ENCODE measurements around the gene FIZ1. TPM values are rescaled to one million over a fixed set of nuclear protein-coding genes. Genes with fewer than 3 reads are reported as not detected.
A peak's percentile ranks its signal among the peaks of the same experiment; 100 is the strongest.

The FIZ1 gene
- total and polyA plus RNA-seq, 12 donors: 4.4 to 19.7 (median 10.4) TPM

- no peak for TF ChIP-seq POLR2A (IDR thresholded peaks at IDR 0.05)
- TF ChIP-seq, protein P1, sequence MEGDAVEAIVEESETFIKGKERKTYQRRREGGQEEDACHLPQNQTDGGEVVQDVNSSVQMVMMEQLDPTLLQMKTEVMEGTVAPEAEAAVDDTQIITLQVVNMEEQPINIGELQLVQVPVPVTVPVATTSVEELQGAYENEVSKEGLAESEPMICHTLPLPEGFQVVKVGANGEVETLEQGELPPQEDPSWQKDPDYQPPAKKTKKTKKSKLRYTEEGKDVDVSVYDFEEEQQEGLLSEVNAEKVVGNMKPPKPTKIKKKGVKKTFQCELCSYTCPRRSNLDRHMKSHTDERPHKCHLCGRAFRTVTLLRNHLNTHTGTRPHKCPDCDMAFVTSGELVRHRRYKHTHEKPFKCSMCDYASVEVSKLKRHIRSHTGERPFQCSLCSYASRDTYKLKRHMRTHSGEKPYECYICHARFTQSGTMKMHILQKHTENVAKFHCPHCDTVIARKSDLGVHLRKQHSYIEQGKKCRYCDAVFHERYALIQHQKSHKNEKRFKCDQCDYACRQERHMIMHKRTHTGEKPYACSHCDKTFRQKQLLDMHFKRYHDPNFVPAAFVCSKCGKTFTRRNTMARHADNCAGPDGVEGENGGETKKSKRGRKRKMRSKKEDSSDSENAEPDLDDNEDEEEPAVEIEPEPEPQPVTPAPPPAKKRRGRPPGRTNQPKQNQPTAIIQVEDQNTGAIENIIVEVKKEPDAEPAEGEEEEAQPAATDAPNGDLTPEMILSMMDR (IDR thresholded peaks at IDR 0.05): peak in 2 of 6 experiments; percentile 14 to 18
- H3K4me3 ChIP-seq: no peak overlapping the region
- DNase-seq: no peak
- peaks cover 0 to 38% of the 10 kb centered on the region in 2 donors for H3K36me3 ChIP-seq (replicated peaks in 1 of 2)
- H3K27ac ChIP-seq: peak overlapping the region in 2 of 5 donors; percentile 10 to 66
- H3K9me3 ChIP-seq (replicated peaks in 1 of 3): no peaks in the 10 kb centered on the region
- no peaks in the 10 kb centered on the region for H3K27me3 ChIP-seq
- WGBS, 4 donors: 55 to 68% (median 61%) methylated on average over 3 of the region's 3 CpGs
- intact Hi-C loops (cut with DNase I): no loop called here
- H3K4me1 ChIP-seq (replicated peaks in 1 of 2): peaks cover 0 to 23% of the 10 kb centered on the region in 2 donors
Observed at GRCh38 chr19:55619286-55619685, 20.0 kb upstream of the FIZ1 start.

GRCh38 chr19:55618426-55618825, 19.1 kb upstream of the FIZ1 start:
- TF ChIP-seq, protein P1 (IDR thresholded peaks at IDR 0.05): no peak
- TF ChIP-seq POLR2A (IDR thresholded peaks at IDR 0.05): no peak
- H3K36me3 ChIP-seq (replicated peaks in 1 of 2): peaks cover 0 to 38% of the 10 kb centered on the region in 2 donors
- no peaks in the 10 kb centered on the region for H3K9me3 ChIP-seq (replicated peaks in 1 of 3)
- H3K27ac ChIP-seq: peak overlapping the region in 1 of 5 donors; percentile 65
- no peak overlapping the region for H3K4me3 ChIP-seq
- DNase-seq: no peak
- no peaks in the 10 kb centered on the region for H3K27me3 ChIP-seq
- 80 to 88% (median 86%) methylated on average over 7 of the region's 7 CpGs for WGBS, 4 donors
- intact Hi-C loops (cut with DNase I): no loop called here
- peaks cover 0 to 17% of the 10 kb centered on the region in 2 donors for H3K4me1 ChIP-seq (replicated peaks in 1 of 2)

GRCh38 chr19:55617426-55617825, 18.1 kb upstream of the FIZ1 start:
- whole genome bisulfite sequencing, 4 donors: 86 to 92% (median 89%) methylated on average over 5 to 8 of the region's 8 CpGs
- H3K4me3 ChIP-seq: no peak overlapping the region
- intact Hi-C loops (cut with DNase I): no loop called here

DNA sequence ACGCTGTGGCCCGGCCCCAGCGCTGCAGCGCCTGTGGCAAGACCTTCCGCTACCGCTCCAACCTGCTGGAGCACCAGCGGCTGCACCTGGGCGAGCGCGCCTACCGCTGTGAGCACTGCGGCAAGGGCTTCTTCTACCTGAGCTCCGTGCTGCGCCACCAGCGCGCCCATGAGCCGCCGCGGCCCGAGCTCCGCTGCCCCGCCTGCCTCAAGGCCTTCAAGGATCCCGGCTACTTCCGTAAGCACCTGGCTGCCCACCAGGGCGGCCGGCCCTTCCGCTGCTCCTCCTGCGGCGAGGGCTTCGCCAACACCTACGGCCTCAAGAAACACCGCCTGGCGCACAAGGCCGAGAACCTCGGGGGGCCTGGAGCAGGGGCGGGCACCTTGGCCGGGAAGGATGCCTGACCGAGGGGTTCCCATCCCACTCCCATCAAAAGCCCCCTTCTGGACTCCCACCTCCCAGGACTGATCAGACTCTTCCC, 17.1 kb upstream of the FIZ1 start:
- 96 to 100% (median 98%) methylated on average over 2 to 38 of the region's 38 CpGs for whole genome bisulfite sequencing, 4 donors
- Histone ChIP-seq H3K4me1 (replicated peaks in 1 of 2) (peaks cover 4 to 20% of the 10 kb centered on the region in 2 donors), H3K9me3 (replicated peaks in 1 of 3) (no peaks in the 10 kb centered on the region), H3K4me3 (no peak overlapping the region), H3K27me3 (no peaks in the 10 kb centered on the region), H3K27ac (no peak overlapping the region), H3K36me3 (replicated peaks in 1 of 2) (peaks cover 0 to 34% of the 10 kb centered on the region in 2 donors)
- TF ChIP-seq, protein P1 (IDR thresholded peaks at IDR 0.05): no peak
- no peak for TF ChIP-seq POLR2A (IDR thresholded peaks at IDR 0.05)
- no peak for DNase-seq
- intact Hi-C loops (cut with DNase I): no loop called here

More at GRCh38 chr19:55617426-55617825, 18.1 kb upstream of the FIZ1 start:
- Histone ChIP-seq H3K4me1 (replicated peaks in 1 of 2) (peaks cover 0 to 11% of the 10 kb centered on the region in 2 donors), H3K9me3 (replicated peaks in 1 of 3) (no peaks in the 10 kb centered on the region), H3K36me3 (replicated peaks in 1 of 2) (peaks cover 0 to 38% of the 10 kb centered on the region in 2 donors), H3K27ac (no peak overlapping the region), H3K27me3 (no peaks in the 10 kb centered on the region)
- no peak for TF ChIP-seq POLR2A (IDR thresholded peaks at IDR 0.05)
- TF ChIP-seq, protein P1 (IDR thresholded peaks at IDR 0.05): no peak
- no peak for DNase-seq
